HG02973 (cell line): ENCODE data around the gene TRPM7.
"Not testable (repeated sequence)": the region's sequence is repeated elsewhere in the genome, so short reads cannot be mapped to it uniquely, and the experiment has no call there.

Experiments
- ATAC-seq: cut with Tn5 transposase; IDR thresholded peaks from one replicate; pipeline ENCODE4 v1.9.1; 2021; ENCODE audit warnings: moderate library complexity; ENCODE audit not compliant: unreplicated experiment

The TRPM7 gene

GRCh38 chr15:50686469-50687301 lies at the start of gene TRPM7:
TRPM7 (minus strand) TSS chr15:50686797; CDS start chr15:50686533, 264 bp downstream.
- peak; percentile 69 for ATAC-seq

GRCh38 chr15:50735156-50735555 lies 48.6 kb upstream of the TRPM7 start:
- ATAC-seq = no peak

GRCh38 chr15:50726315-50726714 lies 39.7 kb upstream of the TRPM7 start:
- no peak for ATAC-seq

- ATAC-seq = no peak
Measured at GRCh38 chr15:50718700-50719125, 32.1 kb upstream of the TRPM7 start.

- no peak for ATAC-seq
Measured at GRCh38 chr15:50712018-50712417, 25.4 kb upstream of the TRPM7 start.

- no peak for ATAC-seq
Measured at GRCh38 chr15:50710585-50710984, 24.0 kb upstream of the TRPM7 start.

GRCh38 chr15:50707878-50708427 lies 21.4 kb upstream of the TRPM7 start:
- ATAC-seq = no peak

- no peak for ATAC-seq
Measured at GRCh38 chr15:50702762-50703334, 16.3 kb upstream of the TRPM7 start.

- ATAC-seq = no peak
Measured at GRCh38 chr15:50698101-50698500, 11.5 kb upstream of the TRPM7 start.

- no peak for ATAC-seq
Measured at GRCh38 chr15:50697109-50697797, 10.7 kb upstream of the TRPM7 start.

- ATAC-seq = not testable (repeated sequence)
Measured at GRCh38 chr15:50694634-50695165, 8.1 kb upstream of the TRPM7 start.

GRCh38 chr15:50687302-50687902 lies 805 bp upstream of the TRPM7 start:
- ATAC-seq = no peak

- peak; percentile 46 for ATAC-seq
Measured at GRCh38 chr15:50685976-50686468, 575 bp downstream of the TRPM7 start.

GRCh38 chr15:50685191-50685975 lies 1.2 kb downstream of the TRPM7 start:
- ATAC-seq = no peak

- no peak for ATAC-seq
Measured at GRCh38 chr15:50681467-50681866, 5.1 kb downstream of the TRPM7 start.

GRCh38 chr15:50676799-50677483 lies 9.7 kb downstream of the TRPM7 start:
- ATAC-seq = no peak

- ATAC-seq = no peak
Measured at GRCh38 chr15:50675535-50676144, 11.0 kb downstream of the TRPM7 start.

GRCh38 chr15:50670115-50670514 lies 16.5 kb downstream of the TRPM7 start:
- ATAC-seq = no peak

- no peak for ATAC-seq
Measured at GRCh38 chr15:50669611-50670010, 17.0 kb downstream of the TRPM7 start.
